Colonic mucosa (tissue), 4 donors: ENCODE results near the gene WLS. TPM values are rescaled to one million over a fixed set of nuclear protein-coding genes. Genes with fewer than 3 reads are reported as not detected.

ENCODE experiments used
- DNase-seq: peaks from one replicate; pipeline ENCODE4 v3.0.0-alpha.2; 2020
- H3K27ac ChIP-seq: fragments of 200-600 bp; one replicate; pipeline ENCODE4 v1.8.0; 2021
- H3K27me3 ChIP-seq: fragments of 200-600 bp; one replicate; pipeline ENCODE4 v1.8.0; 2021
- H3K36me3 ChIP-seq: fragments of 200-600 bp; one replicate; pipeline ENCODE4 v1.8.0; 2021
- H3K4me1 ChIP-seq: fragments of 200-600 bp; one replicate; pipeline ENCODE4 v1.8.0; 2021; ENCODE audit warnings: mild to moderate bottlenecking
- H3K4me3 ChIP-seq: fragments of 200-600 bp; one replicate; pipeline ENCODE4 v1.8.0; 2021
- H3K9ac ChIP-seq, 2 donors: one replicate each; pipeline ENCODE4 v1.7.0; 2013; ENCODE audit warnings: control low read depth in 2 of 2, low read depth in 2 of 2, low read length in 2 of 2
- H3K9me3 ChIP-seq: fragments of 200-600 bp; one replicate; pipeline ENCODE4 v1.8.0; 2021
- intact Hi-C: fragments of 100-400 bp; cut with DNase I; formaldehyde crosslinking; loops from one replicate; pipeline ENCODE4 v1.14.1; 2022
- total RNA-seq, 2 donors: library from RNA; stranded (reverse); fragmentation: NEBNext Ultra II Directional in 1 of 2; extraction: Animal tissue kit (Norgen Biotek cat#: 25700) in 1 of 2; gene quantifications; one replicate each; pipeline ENCODE4 v1.2.1, GENCODE V29; 2021
- TF ChIP-seq, protein P1 (sequence below): fragments of 200-600 bp; IDR thresholded peaks from one replicate; pipeline ENCODE4 v1.8.0; 2022; ENCODE audit warnings: antibody characterized with exemption, mild to moderate bottlenecking
- donor health status: healthy.
- donor health status: DM: no; HTN: no; CAD: no.
- donor health status: DM: no; HTN: no; CAD: no.

Gene WLS
- total RNA-seq, 2 donors from 2014 or later: 88.3 to 116 TPM

- TF ChIP-seq, protein P1, sequence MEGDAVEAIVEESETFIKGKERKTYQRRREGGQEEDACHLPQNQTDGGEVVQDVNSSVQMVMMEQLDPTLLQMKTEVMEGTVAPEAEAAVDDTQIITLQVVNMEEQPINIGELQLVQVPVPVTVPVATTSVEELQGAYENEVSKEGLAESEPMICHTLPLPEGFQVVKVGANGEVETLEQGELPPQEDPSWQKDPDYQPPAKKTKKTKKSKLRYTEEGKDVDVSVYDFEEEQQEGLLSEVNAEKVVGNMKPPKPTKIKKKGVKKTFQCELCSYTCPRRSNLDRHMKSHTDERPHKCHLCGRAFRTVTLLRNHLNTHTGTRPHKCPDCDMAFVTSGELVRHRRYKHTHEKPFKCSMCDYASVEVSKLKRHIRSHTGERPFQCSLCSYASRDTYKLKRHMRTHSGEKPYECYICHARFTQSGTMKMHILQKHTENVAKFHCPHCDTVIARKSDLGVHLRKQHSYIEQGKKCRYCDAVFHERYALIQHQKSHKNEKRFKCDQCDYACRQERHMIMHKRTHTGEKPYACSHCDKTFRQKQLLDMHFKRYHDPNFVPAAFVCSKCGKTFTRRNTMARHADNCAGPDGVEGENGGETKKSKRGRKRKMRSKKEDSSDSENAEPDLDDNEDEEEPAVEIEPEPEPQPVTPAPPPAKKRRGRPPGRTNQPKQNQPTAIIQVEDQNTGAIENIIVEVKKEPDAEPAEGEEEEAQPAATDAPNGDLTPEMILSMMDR: no peak
- peak; percentile 73 for DNase-seq
- H3K27me3 ChIP-seq: no peaks in the 10 kb centered on the region
- no peak overlapping the region for H3K9ac ChIP-seq
- no peak overlapping the region for H3K4me3 ChIP-seq
- intact Hi-C loops: no loop called here
- no peak overlapping the region for H3K27ac ChIP-seq
- no peaks in the 10 kb centered on the region for H3K4me1 ChIP-seq
- no peaks in the 10 kb centered on the region for H3K36me3 ChIP-seq
- H3K9me3 ChIP-seq: no peaks in the 10 kb centered on the region
These were observed 18.5 kb downstream of the WLS start for GRCh38 chr1:68213843-68214242.

DNA sequence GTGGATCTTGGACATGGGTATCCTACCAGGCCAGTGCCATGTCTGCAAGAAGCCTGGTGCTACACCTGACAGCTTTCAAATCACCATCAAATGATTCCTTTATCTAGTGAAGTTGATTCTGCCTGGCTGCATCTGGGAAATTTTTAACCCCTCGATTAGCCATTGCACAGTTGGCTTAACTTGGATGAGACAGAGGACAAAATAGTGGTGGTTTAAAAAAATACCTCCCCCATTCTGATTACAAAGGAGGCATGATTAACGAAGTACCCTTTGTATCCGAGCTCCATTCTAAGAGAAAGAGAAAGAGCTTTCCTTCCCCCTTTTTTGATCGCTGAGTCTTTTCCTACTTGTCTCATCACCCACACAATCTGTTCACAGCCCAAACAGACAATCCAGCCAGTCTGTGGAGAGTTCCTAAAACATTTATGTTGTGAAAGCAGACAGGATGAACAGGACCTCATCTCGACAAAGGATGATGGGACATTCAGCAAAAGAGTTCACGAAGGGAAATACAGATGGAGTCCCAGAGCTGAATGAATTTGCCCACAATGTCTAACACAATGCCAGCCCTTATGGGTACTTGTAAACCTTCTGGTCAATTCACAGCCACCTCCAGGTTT, 20.5 kb downstream of the WLS start:
- Histone ChIP-seq H3K9me3 (no peaks in the 10 kb centered on the region), H3K27ac (no peak overlapping the region), H3K27me3 (no peaks in the 10 kb centered on the region), H3K9ac (no peak overlapping the region), H3K4me3 (no peak overlapping the region), H3K36me3 (no peaks in the 10 kb centered on the region), H3K4me1 (no peaks in the 10 kb centered on the region)
- TF ChIP-seq, protein P1: no peak
- no peak for DNase-seq
- intact Hi-C loops: no loop called here

GRCh38 chr1:68210829-68211228, 21.5 kb downstream of the WLS start:
- no peaks in the 10 kb centered on the region for H3K4me1 ChIP-seq
- no peaks in the 10 kb centered on the region for H3K36me3 ChIP-seq
- TF ChIP-seq, protein P1: no peak
- H3K27ac ChIP-seq: no peak overlapping the region
- H3K27me3 ChIP-seq: no peaks in the 10 kb centered on the region
- no peak overlapping the region for H3K9ac ChIP-seq
- no peaks in the 10 kb centered on the region for H3K9me3 ChIP-seq
- no peak for DNase-seq
- no peak overlapping the region for H3K4me3 ChIP-seq
- intact Hi-C loops: no loop called here

DNA sequence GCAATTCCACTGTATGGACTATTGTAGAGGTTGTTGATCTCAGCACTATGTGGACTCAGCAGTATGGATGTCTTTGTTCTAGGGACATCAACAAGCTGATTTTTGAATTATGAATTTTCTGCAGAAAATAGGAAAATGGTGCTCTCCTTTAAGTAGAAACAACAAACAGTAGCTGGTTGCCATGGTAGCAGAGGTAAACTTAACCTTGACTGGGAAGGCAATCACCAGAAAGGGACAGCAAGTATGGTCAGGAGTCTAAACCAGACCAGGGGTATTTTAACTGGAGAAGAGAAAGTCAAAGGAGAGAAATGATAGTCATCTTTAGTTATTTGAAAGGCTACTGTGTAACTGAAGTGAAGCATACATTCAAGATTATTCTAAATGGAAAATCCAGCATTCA, 22.3 kb downstream of the WLS start:
- intact Hi-C loops: no loop called here
- H3K27ac ChIP-seq: no peak overlapping the region

GRCh38 chr1:68206848-68207689, 25.3 kb downstream of the WLS start:
- Histone ChIP-seq H3K9ac (no peak overlapping the region), H3K27ac (no peak overlapping the region), H3K27me3 (no peaks in the 10 kb centered on the region), H3K9me3 (no peaks in the 10 kb centered on the region), H3K36me3 (no peaks in the 10 kb centered on the region), H3K4me3 (no peak overlapping the region), H3K4me1 (no peaks in the 10 kb centered on the region)
- intact Hi-C loops: no loop called here
- DNase-seq: no peak
- TF ChIP-seq, protein P1: no peak

More for the DNA sequence above, 22.3 kb downstream of the WLS start:
- Histone ChIP-seq H3K4me1 (no peaks in the 10 kb centered on the region), H3K27me3 (no peaks in the 10 kb centered on the region), H3K9me3 (no peaks in the 10 kb centered on the region), H3K36me3 (no peaks in the 10 kb centered on the region), H3K9ac (no peak overlapping the region), H3K4me3 (no peak overlapping the region)
- TF ChIP-seq, protein P1: no peak
- DNase-seq: no peak
